Mammary epithelial cell (primary cell): ENCODE measurements around the gene AIG1.

Experiments
- EZH2 ChIP-seq: IDR thresholded peaks from 2 replicates; pipeline ENCODE4 v1.6.1; 2012; ENCODE audit warnings: low read length, inconsistent platforms, borderline replicate concordance
- TF ChIP-seq, protein P1 (sequence below), 2 donors: IDR thresholded peaks in 1 of 2; conservative IDR thresholded peaks in 1 of 2; 2 replicates each; pipeline ENCODE4 v1.5.1; 2011 to 2012; ENCODE audit warnings: inconsistent platforms in 2 of 2, low read length in 2 of 2, mild to moderate bottlenecking in 2 of 2, control low read depth in 1 of 2, low read depth in 1 of 2; ENCODE audit not compliant: insufficient read depth in 1 of 2; ENCODE audit errors: extremely low read depth in 1 of 2

DNA sequence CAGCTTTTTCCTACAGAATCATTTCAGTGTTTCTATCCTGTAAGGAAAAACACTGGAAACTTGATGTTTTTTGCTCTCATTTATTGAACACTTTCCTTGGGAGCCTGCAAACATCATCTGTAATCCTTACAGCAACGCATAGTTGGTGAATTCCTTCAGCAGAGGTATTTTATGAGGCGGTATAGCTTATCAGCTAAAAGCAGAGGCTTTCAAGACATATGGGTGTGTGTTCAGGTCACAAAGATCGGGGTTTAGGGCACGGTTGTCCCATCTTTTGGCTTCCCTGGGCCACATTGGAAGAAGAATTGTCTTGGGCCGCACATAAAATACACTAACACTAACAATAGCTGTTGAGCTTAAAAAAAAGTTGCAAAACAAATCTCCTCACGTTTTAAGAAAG lies 185.0 kb downstream of the AIG1 start:
- TF ChIP-seq, protein P1, sequence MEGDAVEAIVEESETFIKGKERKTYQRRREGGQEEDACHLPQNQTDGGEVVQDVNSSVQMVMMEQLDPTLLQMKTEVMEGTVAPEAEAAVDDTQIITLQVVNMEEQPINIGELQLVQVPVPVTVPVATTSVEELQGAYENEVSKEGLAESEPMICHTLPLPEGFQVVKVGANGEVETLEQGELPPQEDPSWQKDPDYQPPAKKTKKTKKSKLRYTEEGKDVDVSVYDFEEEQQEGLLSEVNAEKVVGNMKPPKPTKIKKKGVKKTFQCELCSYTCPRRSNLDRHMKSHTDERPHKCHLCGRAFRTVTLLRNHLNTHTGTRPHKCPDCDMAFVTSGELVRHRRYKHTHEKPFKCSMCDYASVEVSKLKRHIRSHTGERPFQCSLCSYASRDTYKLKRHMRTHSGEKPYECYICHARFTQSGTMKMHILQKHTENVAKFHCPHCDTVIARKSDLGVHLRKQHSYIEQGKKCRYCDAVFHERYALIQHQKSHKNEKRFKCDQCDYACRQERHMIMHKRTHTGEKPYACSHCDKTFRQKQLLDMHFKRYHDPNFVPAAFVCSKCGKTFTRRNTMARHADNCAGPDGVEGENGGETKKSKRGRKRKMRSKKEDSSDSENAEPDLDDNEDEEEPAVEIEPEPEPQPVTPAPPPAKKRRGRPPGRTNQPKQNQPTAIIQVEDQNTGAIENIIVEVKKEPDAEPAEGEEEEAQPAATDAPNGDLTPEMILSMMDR (conservative IDR thresholded peaks at IDR 0.05 in 1 of 2, IDR thresholded peaks at IDR 0.05 in 1 of 2; ENCODE audit: extremely low read depth in 1 of 2, insufficient read depth in 1 of 2, low read depth in 1 of 2, low read length in 2 of 2), result no peak
- no peak for TF ChIP-seq EZH2
